Transverse colon (tissue), 4 donors: ENCODE results near the gene DNAJC8.

Experiments
- CTCF ChIP-seq, 5 experiments: fragments of 200-600 bp in 3 of 5; fragments of 450-650 bp in 2 of 5; sonication (generic) in 3 of 5; IDR thresholded peaks; 1 replicate in 2 of 5; 2 replicates in 3 of 5; pipeline ENCODE4 v1.5.1; 2016 to 2017; ENCODE audit warnings: antibody characterized with exemption in 5 of 5, inconsistent platforms in 3 of 5, mild to moderate bottlenecking in 2 of 5, moderate library complexity in 1 of 5
- POLR2AphosphoS5 ChIP-seq, 3 donors: sonication (generic); formaldehyde crosslinking; IDR thresholded peaks; one replicate each; pipeline ENCODE4 v1.6.1; 2016; ENCODE audit warnings: antibody characterized with exemption in 3 of 3

GRCh38 chr1:28156821-28157220 is 76.0 kb downstream of the DNAJC8 start:
- TF ChIP-seq CTCF (IDR thresholded peaks at IDR 0.05) = no peak
- TF ChIP-seq POLR2AphosphoS5 (IDR thresholded peaks at IDR 0.05) = no peak
